SK-N-SH (cell line): ENCODE results near the gene STMND1. TPM values are rescaled to one million over a fixed set of nuclear protein-coding genes. Genes with fewer than 3 reads are reported as not detected.

Experiments used
- CTCF ChIA-PET: fragments of 300-600, 350-600 bp; formaldehyde crosslinking; extraction: SDS; loops from one replicate; lab custom pipeline; 2021; lab: Yijun Ruan, JAX
- POLR2A ChIA-PET: fragments of 350-600 bp; sonication (Branson Sonifier 250); formaldehyde crosslinking; extraction: SDS; loops from one replicate; lab custom pipeline; 2020; ENCODE audit warnings: antibody characterized with exemption, inconsistent platforms; lab: Yijun Ruan, JAX
- DNase-seq: peaks from one replicate; pipeline ENCODE4 v3.0.0; 2012
- H2AFZ ChIP-seq: fragments of 200-600 bp; sonication (generic); 2 replicates; pipeline ENCODE4 v1.8.1; 2016; ENCODE audit warnings: antibody characterized with exemption, mild to moderate bottlenecking, low read depth
- H3F3A ChIP-seq: fragments of 200-600 bp; sonication (generic); replicated peaks from 2 replicates; pipeline ENCODE3; 2016; ENCODE audit warnings: antibody characterized with exemption, mild to moderate bottlenecking; ENCODE audit not compliant: insufficient read depth
- H3K27ac ChIP-seq, 2 experiments: fragments of 200-500 bp in 1 of 2; fragments of 200-600 bp in 1 of 2; sonication (Bioruptor generic) in 1 of 2; sonication (generic), shearing (Covaris generic) in 1 of 2; 2 replicates each; pipeline versions ENCODE4 v1.5.1 to v1.6.1; 2014 to 2016; ENCODE audit warnings: low read depth in 2 of 2, inconsistent platforms in 1 of 2, low read length in 1 of 2, mild to moderate bottlenecking in 1 of 2, mixed read lengths in 1 of 2
- H3K27me3 ChIP-seq: fragments of 200-600 bp; sonication (generic), shearing (Covaris generic); 2 replicates; pipeline ENCODE4 v1.6.1; 2016; ENCODE audit warnings: mixed run types; ENCODE audit not compliant: insufficient read depth
- H3K36me3 ChIP-seq, 2 experiments: fragments of 200-500 bp in 1 of 2; fragments of 200-600 bp in 1 of 2; sonication (Bioruptor generic) in 1 of 2; sonication (generic) in 1 of 2; replicated peaks in 1 of 2; 2 replicates each; pipeline versions ENCODE3 to v1.5.1; 2014 to 2016; ENCODE audit warnings: low read length in 1 of 2, mild to moderate bottlenecking in 1 of 2; ENCODE audit not compliant: insufficient read depth in 2 of 2, control insufficient read depth in 1 of 2
- H3K4me1 ChIP-seq, 2 experiments: fragments of 200-500 bp in 1 of 2; fragments of 200-600 bp in 1 of 2; sonication (Bioruptor generic) in 1 of 2; sonication (generic), shearing (Covaris generic) in 1 of 2; 2 replicates each; pipeline versions ENCODE4 v1.5.1 to v1.6.1; 2014 to 2016; ENCODE audit warnings: low read depth in 1 of 2, low read length in 1 of 2, mixed run types in 1 of 2; ENCODE audit not compliant: insufficient read depth in 2 of 2, control insufficient read depth in 1 of 2
- H3K4me2 ChIP-seq: fragments of 200-600 bp; sonication (generic), shearing (Covaris generic); 2 replicates; pipeline ENCODE4 v1.6.1; 2017; ENCODE audit warnings: mixed run types
- H3K4me3 ChIP-seq, 2 experiments: fragments of 200-500 bp in 1 of 2; fragments of 200-600 bp in 1 of 2; sonication (Bioruptor generic) in 1 of 2; sonication (generic), shearing (Covaris generic) in 1 of 2; 2 replicates each; pipeline versions ENCODE4 v1.5.1 to v1.8.1; 2014 to 2016; ENCODE audit warnings: low read depth in 2 of 2, inconsistent platforms in 1 of 2, low read length in 1 of 2, mild to moderate bottlenecking in 1 of 2, mixed read lengths in 1 of 2, moderate library complexity in 1 of 2
- H3K79me2 ChIP-seq: fragments of 200-600 bp; sonication (generic); 2 replicates; pipeline ENCODE4 v1.8.1; 2017; ENCODE audit warnings: mild to moderate bottlenecking; ENCODE audit not compliant: insufficient read depth
- H3K9ac ChIP-seq: fragments of 200-600 bp; sonication (generic); 2 replicates; pipeline ENCODE4 v1.6.1; 2017; ENCODE audit warnings: mixed run types
- H3K9me2 ChIP-seq: fragments of 200-600 bp; sonication (generic); 2 replicates; pipeline ENCODE4 v1.6.1; 2017; ENCODE audit warnings: mixed run types
- H3K9me3 ChIP-seq: fragments of 200-600 bp; sonication (generic); 2 replicates; pipeline ENCODE4 v1.6.1; 2017; ENCODE audit warnings: mixed run types, mild to moderate bottlenecking, moderate library complexity
- H4K20me1 ChIP-seq: fragments of 200-600 bp; sonication (generic); 2 replicates; pipeline ENCODE4 v1.6.1; 2017; ENCODE audit warnings: mild to moderate bottlenecking, mixed run types; ENCODE audit not compliant: insufficient read depth
- ELF1 ChIP-seq: IDR thresholded peaks from 2 replicates; pipeline ENCODE4 v1.4.0; 2012
- EZH2phosphoT487 ChIP-seq: fragments of 200-600 bp; sonication (generic); IDR thresholded peaks from 2 replicates; pipeline ENCODE4 v1.6.1; 2017; ENCODE audit warnings: low read depth, mixed run types, mild to moderate bottlenecking, antibody characterized with exemption, moderate library complexity, borderline replicate concordance
- FOXJ3 ChIP-seq: sonication (generic); formaldehyde crosslinking; IDR thresholded peaks from 2 replicates; pipeline ENCODE4 v1.5.1; 2020; ENCODE audit warnings: mild to moderate bottlenecking, missing genetic modification reagents
- GATA2 ChIP-seq: sonication (generic); formaldehyde crosslinking; IDR thresholded peaks from 2 replicates; pipeline ENCODE4 v1.5.0; 2020; ENCODE audit warnings: mild to moderate bottlenecking, missing genetic modification reagents
- RAD21 ChIP-seq: IDR thresholded peaks from 2 replicates; pipeline ENCODE4 v1.6.1; 2012; ENCODE audit warnings: mild to moderate bottlenecking, low read length
- RCOR1 ChIP-seq: fragments of 150-350 bp; IDR thresholded peaks from 2 replicates; pipeline ENCODE4 v1.6.1; 2017; ENCODE audit warnings: antibody characterized with exemption, low read length
- RXRA ChIP-seq: IDR thresholded peaks from 2 replicates; pipeline ENCODE4 v1.4.0; 2012; ENCODE audit warnings: low read depth, mild to moderate bottlenecking, borderline replicate concordance
- SMC3 ChIP-seq: IDR thresholded peaks from 2 replicates; pipeline ENCODE4 v1.6.1; 2012; ENCODE audit warnings: low read depth, low read length, improper control_type of control experiment
- YY1 ChIP-seq: IDR thresholded peaks from 2 replicates; pipeline ENCODE4 v1.4.0; 2012; ENCODE audit warnings: low read depth, mild to moderate bottlenecking
- WGBS: methylation state at CpG from one replicate; pipeline ENCODE4 v1.1.6; 2017; ENCODE audit warnings: low lambda C conversion rate; 5-methylcytosine and 5-hydroxymethylcytosine counted together
- polyA plus RNA-seq, 3 experiments: library from polyadenylated mRNA; depleted of rRNA; stranded (reverse); fragments of >200 nt; gene quantifications; 2 replicates each; pipeline ENCODE4 v1.2.3, GENCODE V29; 2012
- TF ChIP-seq, protein P1 (sequence below): IDR thresholded peaks from 2 replicates; pipeline ENCODE4; 2012
- TF ChIP-seq, protein P2 (sequence below): fragments of 150-350 bp; IDR thresholded peaks from 2 replicates; pipeline ENCODE4 v1.6.1; 2016; ENCODE audit warnings: mild to moderate bottlenecking, low read depth, low read length
- TF ChIP-seq, protein P3 (sequence below): fragments of 200-600 bp; sonication (generic); IDR thresholded peaks from 2 replicates; pipeline ENCODE4 v1.6.1; 2017; ENCODE audit warnings: antibody characterized with exemption, mild to moderate bottlenecking, moderate library complexity

The STMND1 gene
- polyA plus RNA-seq, 1 of the 3 experiments (the other 2 are of a cell fraction): not detected

DNA sequence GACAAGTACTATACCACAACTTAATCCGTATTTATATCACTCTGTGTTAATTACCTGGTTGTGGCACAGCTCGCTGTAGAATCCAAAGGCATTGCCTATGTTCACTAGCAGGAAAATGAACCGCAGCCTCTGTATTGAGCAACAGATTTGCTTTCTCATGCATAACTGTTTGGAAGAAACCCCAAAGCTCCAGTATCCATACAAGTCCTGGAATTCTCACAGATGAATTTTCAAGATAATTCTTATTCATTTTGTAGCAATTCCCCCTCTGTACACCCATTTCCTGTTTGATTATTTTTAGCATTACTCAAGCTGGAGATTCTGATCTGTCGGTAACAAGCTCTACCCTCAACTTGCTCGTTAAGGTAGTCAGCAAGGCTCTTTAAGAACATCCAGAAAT is 63.5 kb downstream of the STMND1 start:
- Histone ChIP-seq H2AFZ (peak overlapping the region; percentile 37; the same call in 1 of the 2 replicates), H3K4me2 (0 out of 2 replicates have a peak overlapping the region, but pooled peaks have one; percentile 7), H3K4me1 (0 out of 4 replicates have a peak, but pooled peaks cover 0 to 7% of the 10 kb centered on the region in 2 experiments), H3K79me2 (no peaks in the 10 kb centered on the region), H4K20me1 (no peaks in the 10 kb centered on the region), H3K4me3 (no peak overlapping the region)
- no peak for DNase-seq
- CTCF ChIA-PET: interaction anchor here (1.6 kb wide), 1 partner anchor 419 kb away, joined by 4 read pairs; no protein-coding TSS in a partner anchor
- POLR2A ChIA-PET: no interaction called here
- TF ChIP-seq RXRA (no peak), RCOR1 (no peak), FOXJ3 (CRISPR knock-in tag) (no peak)
- TF ChIP-seq, protein P1, sequence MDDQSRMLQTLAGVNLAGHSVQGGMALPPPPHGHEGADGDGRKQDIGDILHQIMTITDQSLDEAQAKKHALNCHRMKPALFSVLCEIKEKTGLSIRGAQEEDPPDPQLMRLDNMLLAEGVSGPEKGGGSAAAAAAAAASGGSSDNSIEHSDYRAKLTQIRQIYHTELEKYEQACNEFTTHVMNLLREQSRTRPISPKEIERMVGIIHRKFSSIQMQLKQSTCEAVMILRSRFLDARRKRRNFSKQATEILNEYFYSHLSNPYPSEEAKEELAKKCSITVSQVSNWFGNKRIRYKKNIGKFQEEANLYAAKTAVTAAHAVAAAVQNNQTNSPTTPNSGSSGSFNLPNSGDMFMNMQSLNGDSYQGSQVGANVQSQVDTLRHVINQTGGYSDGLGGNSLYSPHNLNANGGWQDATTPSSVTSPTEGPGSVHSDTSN: peak; percentile 19; the same call in 1 of the 2 replicates
- TF ChIP-seq, all 33 proteins: peak for 1
- H3K9me3 ChIP-seq: no peaks in the 10 kb centered on the region
- no peaks in the 10 kb centered on the region for H3K36me3 ChIP-seq
- H3K27me3 ChIP-seq: no peaks in the 10 kb centered on the region
- peak overlapping the region in 1 of 2 experiments; percentile 34; a peak in 2 of 4 replicates for H3K27ac ChIP-seq
- H3F3A ChIP-seq: peaks cover 14% of the 10 kb centered on the region
- H3K9ac ChIP-seq: no peak overlapping the region
- H3K9me2 ChIP-seq: no peaks in the 10 kb centered on the region
- WGBS: 50% methylated on average over 5 of the region's 5 CpGs

DNA sequence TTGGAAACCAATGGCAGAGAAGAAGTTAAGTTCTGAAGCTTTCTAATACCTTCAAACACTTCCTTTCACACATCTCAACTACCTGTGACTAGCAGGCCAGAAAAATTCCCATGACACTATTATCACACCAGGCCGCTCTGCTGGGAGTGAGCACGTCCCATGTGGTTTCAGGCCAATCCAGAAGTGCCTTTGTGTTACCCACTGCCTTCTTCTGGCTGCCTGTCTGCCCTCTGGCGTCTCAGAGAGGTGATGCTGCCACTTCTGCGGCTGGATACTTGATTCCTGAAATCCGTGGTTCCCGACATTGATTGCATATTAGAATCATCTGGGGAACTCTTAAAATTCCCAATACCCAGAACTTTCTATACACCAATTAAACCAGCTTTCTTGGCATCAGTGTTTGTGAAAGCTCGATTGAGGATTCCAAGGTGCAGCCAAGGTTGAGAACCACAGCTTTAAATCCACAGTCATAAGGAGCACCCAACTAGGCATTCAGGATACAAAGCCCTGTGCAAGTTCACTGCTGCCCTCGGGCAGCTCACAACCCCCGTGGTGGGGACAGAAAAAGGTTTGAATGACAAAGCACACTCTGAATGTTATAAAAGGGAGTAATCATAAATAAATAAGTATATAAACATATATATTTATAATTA is 65.6 kb downstream of the STMND1 start:
- H4K20me1 ChIP-seq: no peaks in the 10 kb centered on the region
- H2AFZ ChIP-seq: no peak overlapping the region
- TF ChIP-seq SMC3 (peak; percentile 33), YY1 (no peak), GATA2 (no peak), EZH2phosphoT487 (no peak), ELF1 (no peak), RAD21 (peak; percentile 26; the same call in 1 of the 2 replicates)
- TF ChIP-seq, protein P2, sequence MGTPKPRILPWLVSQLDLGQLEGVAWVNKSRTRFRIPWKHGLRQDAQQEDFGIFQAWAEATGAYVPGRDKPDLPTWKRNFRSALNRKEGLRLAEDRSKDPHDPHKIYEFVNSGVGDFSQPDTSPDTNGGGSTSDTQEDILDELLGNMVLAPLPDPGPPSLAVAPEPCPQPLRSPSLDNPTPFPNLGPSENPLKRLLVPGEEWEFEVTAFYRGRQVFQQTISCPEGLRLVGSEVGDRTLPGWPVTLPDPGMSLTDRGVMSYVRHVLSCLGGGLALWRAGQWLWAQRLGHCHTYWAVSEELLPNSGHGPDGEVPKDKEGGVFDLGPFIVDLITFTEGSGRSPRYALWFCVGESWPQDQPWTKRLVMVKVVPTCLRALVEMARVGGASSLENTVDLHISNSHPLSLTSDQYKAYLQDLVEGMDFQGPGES: no peak
- TF ChIP-seq, protein P3, sequence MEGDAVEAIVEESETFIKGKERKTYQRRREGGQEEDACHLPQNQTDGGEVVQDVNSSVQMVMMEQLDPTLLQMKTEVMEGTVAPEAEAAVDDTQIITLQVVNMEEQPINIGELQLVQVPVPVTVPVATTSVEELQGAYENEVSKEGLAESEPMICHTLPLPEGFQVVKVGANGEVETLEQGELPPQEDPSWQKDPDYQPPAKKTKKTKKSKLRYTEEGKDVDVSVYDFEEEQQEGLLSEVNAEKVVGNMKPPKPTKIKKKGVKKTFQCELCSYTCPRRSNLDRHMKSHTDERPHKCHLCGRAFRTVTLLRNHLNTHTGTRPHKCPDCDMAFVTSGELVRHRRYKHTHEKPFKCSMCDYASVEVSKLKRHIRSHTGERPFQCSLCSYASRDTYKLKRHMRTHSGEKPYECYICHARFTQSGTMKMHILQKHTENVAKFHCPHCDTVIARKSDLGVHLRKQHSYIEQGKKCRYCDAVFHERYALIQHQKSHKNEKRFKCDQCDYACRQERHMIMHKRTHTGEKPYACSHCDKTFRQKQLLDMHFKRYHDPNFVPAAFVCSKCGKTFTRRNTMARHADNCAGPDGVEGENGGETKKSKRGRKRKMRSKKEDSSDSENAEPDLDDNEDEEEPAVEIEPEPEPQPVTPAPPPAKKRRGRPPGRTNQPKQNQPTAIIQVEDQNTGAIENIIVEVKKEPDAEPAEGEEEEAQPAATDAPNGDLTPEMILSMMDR: peak; percentile 48
- H3K79me2 ChIP-seq: no peaks in the 10 kb centered on the region
- no peak overlapping the region for H3K4me2 ChIP-seq
- DNase-seq: peak; percentile 57
- no peak overlapping the region for H3K27ac ChIP-seq
- H3K9ac ChIP-seq: no peak overlapping the region
- CTCF ChIA-PET: interaction anchor here (0.7 to 1.3 kb wide), 6 partner anchors 11 to 667 kb away, joined by 3 to 5 read pairs (median 4); no protein-coding TSS in a partner anchor
- H3K4me3 ChIP-seq: no peak overlapping the region; a peak in 1 of 4 replicates
- 45% methylated on average over 6 of the region's 9 CpGs for whole genome bisulfite sequencing
- no peaks in the 10 kb centered on the region for H3K9me2 ChIP-seq
- POLR2A ChIA-PET: no interaction called here
- H3K9me3 ChIP-seq: no peaks in the 10 kb centered on the region
- H3K4me1 ChIP-seq: 0 out of 4 replicates have a peak, but pooled peaks cover 0 to 7% of the 10 kb centered on the region in 2 experiments
- H3F3A ChIP-seq: peaks cover 14% of the 10 kb centered on the region
- H3K27me3 ChIP-seq: no peaks in the 10 kb centered on the region
- H3K36me3 ChIP-seq: no peaks in the 10 kb centered on the region
